ENCODE measurements around the gene DACH1. TPM values are rescaled to one million over a fixed set of nuclear protein-coding genes. Genes with fewer than 3 reads are reported as not detected.
A peak's percentile ranks its signal among the peaks of the same experiment; 100 is the strongest.

DACH1 gene
- polyA plus RNA-seq, 3 donors = 0.03 to 0.69 (median 0.26) TPM

GRCh38 chr13:71863254-71863865, 3.6 kb downstream of the DACH1 start:
- peaks cover 2 to 9% of the 10 kb centered on the region in 2 donors for H3K27me3 ChIP-seq (ENCODE audit: control insufficient read depth in 2 of 2, insufficient read depth in 2 of 2, low read length in 2 of 2)
- peaks cover 0 to 2% of the 10 kb centered on the region in 2 donors for H3K36me3 Mint-ChIP-seq
- DNase-seq = no peak
- peaks cover 0 to 2% (median 0%) of the 10 kb centered on the region in 7 donors for H3K9me3 Mint-ChIP-seq
- intact Hi-C loops (cut with micrococcal nuclease) = loop anchor here in 1 of 2 donors (10.0 kb wide), 1 partner anchor 569 kb away; no protein-coding TSS in a partner anchor
- peak overlapping the region; percentile 91 for H3K4me2 ChIP-seq (replicated peaks; ENCODE audit: extremely low read depth, low read length, poor library complexity, severe bottlenecking)
- H3K4me3 Mint-ChIP-seq = peak overlapping the region; percentile 100
- H3K9me3 ChIP-seq (replicated peaks in 1 of 2; ENCODE audit: control insufficient read depth in 1 of 2, insufficient read depth in 1 of 2, low read length in 2 of 2) = no peaks in the 10 kb centered on the region
- H3K9ac ChIP-seq (ENCODE audit: insufficient read depth, low read length, poor library complexity, severe bottlenecking) = no peak overlapping the region
- TF ChIP-seq CTCF (IDR thresholded peaks at IDR 0.05) = no peak
- H3K27ac Mint-ChIP-seq = no peak overlapping the region
- H4K20me1 ChIP-seq (ENCODE audit: insufficient read depth, low read length) = no peaks in the 10 kb centered on the region
- H3K4me1 ChIP-seq (ENCODE audit: control insufficient read depth in 1 of 2, insufficient read depth in 2 of 2, low read length in 2 of 2) = peaks cover 8 to 27% of the 10 kb centered on the region in 2 donors
- no peaks in the 10 kb centered on the region for H3K36me3 ChIP-seq (replicated peaks in 1 of 2; ENCODE audit: control insufficient read depth in 1 of 2, insufficient read depth in 2 of 2, low read length in 2 of 2)
- no CpG with 5 or more reads among the region's 4 CpGs for WGBS (ENCODE audit: insufficient coverage)
- peaks cover 77% of the 10 kb centered on the region for H3K79me2 ChIP-seq (ENCODE audit: insufficient read depth, low read length)
- peak overlapping the region; percentile 96 for H2AFZ ChIP-seq (ENCODE audit: insufficient read depth, low read depth, low read length, poor library complexity, severe bottlenecking)
- peak overlapping the region in 1 of 3 experiments; percentile 95 for H3K4me3 ChIP-seq (replicated peaks in 1 of 3; ENCODE audit: low read depth in 2 of 3, low read length in 3 of 3)
- H3K27ac ChIP-seq (ENCODE audit: low read depth in 1 of 2, low read length in 2 of 2) = no peak overlapping the region
- peaks cover 10 to 12% (median 11%) of the 10 kb centered on the region in 3 donors for H3K27me3 Mint-ChIP-seq (ENCODE audit: low read depth in 3 of 3)
- H3K4me1 Mint-ChIP-seq = peaks cover 44% of the 10 kb centered on the region

GRCh38 chr13:71862459-71862943, 4.5 kb downstream of the DACH1 start:
- Histone ChIP-seq H3K4me1 (ENCODE audit: control insufficient read depth in 1 of 2, insufficient read depth in 2 of 2, low read length in 2 of 2) (peaks cover 6 to 27% of the 10 kb centered on the region in 2 donors), H3K4me2 (replicated peaks; ENCODE audit: extremely low read depth, low read length, poor library complexity, severe bottlenecking) (peak overlapping the region; percentile 13)

More at GRCh38 chr13:71862459-71862943, 4.5 kb downstream of the DACH1 start:
- Mint-ChIP-seq H3K36me3 (peaks cover 0 to 2% of the 10 kb centered on the region in 2 donors), H3K9me3 (peaks cover 0 to 2% (median 0%) of the 10 kb centered on the region in 7 donors), H3K27ac (no peak overlapping the region), H3K4me1 (peaks cover 42% of the 10 kb centered on the region), H3K27me3 (ENCODE audit: low read depth in 3 of 3) (peaks cover 4 to 6% (median 6%) of the 10 kb centered on the region in 3 donors), H3K4me3 (no peak overlapping the region)
- Histone ChIP-seq H3K9ac (ENCODE audit: insufficient read depth, low read length, poor library complexity, severe bottlenecking) (no peak overlapping the region), H3K4me3 (replicated peaks in 1 of 3; ENCODE audit: low read depth in 2 of 3, low read length in 3 of 3) (no peak overlapping the region), H3K79me2 (ENCODE audit: insufficient read depth, low read length) (peaks cover 80% of the 10 kb centered on the region), H3K27me3 (ENCODE audit: control insufficient read depth in 2 of 2, insufficient read depth in 2 of 2, low read length in 2 of 2) (peaks cover 0 to 1% of the 10 kb centered on the region in 2 donors), H2AFZ (ENCODE audit: insufficient read depth, low read depth, low read length, poor library complexity, severe bottlenecking) (peak overlapping the region; percentile 4), H4K20me1 (ENCODE audit: insufficient read depth, low read length) (no peaks in the 10 kb centered on the region), H3K9me3 (replicated peaks in 1 of 2; ENCODE audit: control insufficient read depth in 1 of 2, insufficient read depth in 1 of 2, low read length in 2 of 2) (no peaks in the 10 kb centered on the region), H3K27ac (ENCODE audit: low read depth in 1 of 2, low read length in 2 of 2) (no peak overlapping the region), H3K36me3 (replicated peaks in 1 of 2; ENCODE audit: control insufficient read depth in 1 of 2, insufficient read depth in 2 of 2, low read length in 2 of 2) (no peaks in the 10 kb centered on the region)
- no peak for DNase-seq
- WGBS (ENCODE audit: insufficient coverage) = no CpG with 5 or more reads among the region's 2 CpGs
- intact Hi-C loops (cut with micrococcal nuclease) = loop anchor here in 1 of 2 donors (10.0 kb wide), 1 partner anchor 568 kb away; no protein-coding TSS in a partner anchor
- no peak for TF ChIP-seq CTCF (IDR thresholded peaks at IDR 0.05)

All from CD14-positive monocyte (primary cell).